Activated CD8-positive, alpha-beta memory T cell treated with anti-CD3 and anti-CD28 coated beads, Interleukin-2, amount 50 U/mL, for 1 hour (primary cell): ENCODE data around the gene DUSP9.
"Not testable (repeated sequence)": the region's sequence is repeated elsewhere in the genome, so short reads cannot be mapped to it uniquely, and the experiment has no call there.

Source experiments
- DNase-seq: peaks from one replicate; pipeline ENCODE4 v3.0.0-alpha.2; 2020; ENCODE audit errors: extremely low read depth

Gene DUSP9, protein sequence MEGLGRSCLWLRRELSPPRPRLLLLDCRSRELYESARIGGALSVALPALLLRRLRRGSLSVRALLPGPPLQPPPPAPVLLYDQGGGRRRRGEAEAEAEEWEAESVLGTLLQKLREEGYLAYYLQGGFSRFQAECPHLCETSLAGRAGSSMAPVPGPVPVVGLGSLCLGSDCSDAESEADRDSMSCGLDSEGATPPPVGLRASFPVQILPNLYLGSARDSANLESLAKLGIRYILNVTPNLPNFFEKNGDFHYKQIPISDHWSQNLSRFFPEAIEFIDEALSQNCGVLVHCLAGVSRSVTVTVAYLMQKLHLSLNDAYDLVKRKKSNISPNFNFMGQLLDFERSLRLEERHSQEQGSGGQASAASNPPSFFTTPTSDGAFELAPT

GRCh38 chrX:153646620-153647373 is at the start of gene DUSP9:
DUSP9 (plus strand) TSS chrX:153647203; CDS start chrX:153647954, 751 bp downstream.
- DNase-seq = no peak

DNA sequence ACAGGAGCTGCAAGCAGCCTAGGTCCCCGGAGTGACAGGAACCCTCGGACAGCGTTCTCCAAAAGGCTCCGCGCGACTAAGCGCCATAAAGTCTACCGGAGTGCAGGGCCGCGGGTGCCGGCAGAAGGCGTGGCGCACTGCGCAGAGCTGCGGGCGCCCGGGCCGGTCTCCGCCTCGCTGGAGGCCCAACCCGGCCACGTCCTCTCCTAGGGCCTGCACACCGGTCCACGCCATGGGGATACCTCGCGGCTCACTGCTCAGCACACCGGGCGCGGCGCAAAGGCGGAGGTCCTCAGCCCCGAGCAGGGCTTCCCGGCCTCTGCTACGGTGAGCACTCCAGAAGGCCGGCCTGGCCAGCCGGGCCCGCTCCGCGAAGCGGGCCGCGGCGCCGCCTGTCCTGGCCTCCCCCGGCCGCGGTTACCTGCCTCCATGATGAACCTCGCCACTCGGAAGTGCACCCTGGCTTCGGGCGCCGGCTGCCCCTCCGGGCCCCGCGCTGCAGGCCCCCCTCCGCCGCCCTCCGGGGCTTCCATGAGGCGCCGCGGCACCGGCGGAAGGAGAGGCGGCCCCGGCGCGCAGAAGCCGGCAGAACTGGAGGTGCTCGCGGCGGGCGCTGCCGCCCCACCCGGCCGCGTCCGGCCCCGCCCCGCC is 48.3 kb upstream of the DUSP9 start, which contains the start of gene CCNQ:
Gene CCNQ, minus strand, starts transcription at position 599 of the 651 bp plus-strand sequence. Its CDS starts 66 bp downstream, at position 533.
- DNase-seq = no peak

DNA sequence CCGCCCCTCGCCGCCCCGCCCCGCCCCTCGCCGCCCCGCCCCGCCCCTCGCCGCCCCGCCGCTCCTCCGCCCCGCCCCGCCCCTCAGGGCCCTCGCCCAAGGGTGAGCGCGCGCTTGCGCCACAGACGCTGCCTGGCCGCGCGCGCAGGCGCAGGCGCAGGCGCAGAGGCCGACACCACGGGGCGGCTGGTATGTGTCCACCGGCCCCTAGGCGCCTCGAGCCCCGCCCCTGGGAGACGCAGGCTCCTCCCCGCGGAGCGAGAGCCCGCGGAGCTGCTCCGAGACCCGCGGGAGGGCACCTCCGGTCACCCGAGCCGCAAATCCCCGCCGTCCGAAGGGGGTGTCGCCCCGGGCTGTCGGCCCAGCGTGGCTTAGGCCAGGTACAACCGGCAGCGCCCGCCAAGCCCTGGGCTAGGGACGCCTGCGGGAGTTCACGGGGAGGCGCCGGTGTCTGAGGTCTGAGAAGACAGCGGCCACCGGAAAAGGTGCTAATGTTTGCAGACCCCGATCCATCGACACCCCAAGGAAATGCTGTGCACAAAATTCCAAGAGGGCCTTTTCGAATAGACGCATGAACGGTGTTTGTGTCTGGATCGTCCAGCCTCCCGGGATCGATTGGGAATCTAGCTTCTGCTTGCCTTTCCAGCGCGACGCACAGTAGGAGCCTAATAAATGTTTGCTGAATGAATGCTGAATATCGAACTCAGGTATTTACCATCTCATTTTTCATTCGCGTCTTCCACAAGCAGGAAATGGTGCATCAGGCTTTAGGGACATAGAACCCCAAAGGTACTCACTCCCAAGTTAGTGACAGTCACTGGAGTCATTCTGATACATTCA is 47.6 kb upstream of the DUSP9 start:
- DNase-seq = peak; percentile 52

DNA sequence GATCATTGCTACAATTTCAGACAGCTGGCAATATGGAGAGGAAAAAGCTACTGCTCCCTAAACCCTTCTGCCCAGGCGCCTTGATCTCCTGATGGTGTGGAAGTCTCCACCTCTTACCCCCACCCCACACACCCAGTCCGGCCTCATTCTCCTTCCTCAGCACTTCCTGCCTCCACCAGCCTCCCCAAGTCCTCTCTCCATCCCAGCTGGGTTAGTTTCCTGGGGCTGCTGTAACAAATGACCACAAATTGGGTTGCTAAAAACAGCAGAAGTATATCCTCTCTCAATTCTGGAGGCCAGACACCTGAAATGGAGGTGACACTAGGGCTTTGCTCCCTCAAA is 47.0 kb upstream of the DUSP9 start:
- no peak for DNase-seq

DNA sequence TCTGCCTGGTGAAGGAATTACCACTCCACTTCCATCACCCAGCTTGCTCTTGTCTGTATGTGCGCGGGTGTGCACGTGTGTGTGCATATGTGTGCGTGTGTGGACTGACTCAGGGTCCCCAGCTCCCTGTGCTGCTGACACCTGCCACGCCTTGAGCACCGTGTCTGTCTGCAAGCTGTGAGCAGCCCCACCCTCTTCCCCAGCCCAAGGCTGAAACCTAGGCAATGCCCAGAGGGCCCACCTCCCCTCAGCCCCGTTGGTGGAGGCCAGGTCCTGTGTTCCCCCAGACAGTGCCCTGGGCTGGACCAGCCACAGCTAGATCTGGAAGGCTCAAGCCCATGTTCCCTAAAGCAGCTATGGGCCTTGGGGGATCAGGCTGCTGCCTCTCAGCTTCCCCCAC is 46.1 kb upstream of the DUSP9 start:
- DNase-seq = no peak

GRCh38 chrX:153601511-153602110 is 45.4 kb upstream of the DUSP9 start:
- no peak for DNase-seq

- DNase-seq = no peak
Observed at GRCh38 chrX:153602601-153603000, 44.4 kb upstream of the DUSP9 start.

DNA sequence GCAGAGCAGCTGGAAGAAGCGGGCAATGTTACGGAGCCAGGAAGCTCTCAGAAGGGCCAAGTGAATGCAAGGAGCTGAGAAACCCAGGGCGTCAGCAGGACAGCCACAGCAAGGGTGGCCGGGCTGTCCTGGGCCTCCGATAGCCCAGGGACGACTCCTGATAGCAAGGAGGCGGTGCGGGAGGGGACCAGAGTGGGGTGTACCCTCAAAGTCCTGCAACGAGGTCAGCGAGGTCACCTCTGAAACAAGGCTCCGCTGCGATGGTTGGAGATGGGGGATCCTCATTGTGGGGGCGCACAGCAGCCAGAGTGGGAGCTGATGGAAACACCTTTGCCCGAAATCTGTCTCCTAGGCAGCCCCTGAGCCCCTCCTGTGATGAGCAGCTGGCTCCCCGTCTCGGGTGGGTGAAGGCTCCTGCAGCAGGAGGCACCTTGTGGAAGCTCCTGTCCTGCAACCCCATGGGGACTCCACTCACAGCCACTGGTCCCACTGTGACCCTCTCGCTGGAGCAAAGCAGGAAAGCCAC is 43.8 kb upstream of the DUSP9 start:
- DNase-seq = no peak

GRCh38 chrX:153604666-153605380 is 42.2 kb upstream of the DUSP9 start:
- not testable (repeated sequence) for DNase-seq

DNA sequence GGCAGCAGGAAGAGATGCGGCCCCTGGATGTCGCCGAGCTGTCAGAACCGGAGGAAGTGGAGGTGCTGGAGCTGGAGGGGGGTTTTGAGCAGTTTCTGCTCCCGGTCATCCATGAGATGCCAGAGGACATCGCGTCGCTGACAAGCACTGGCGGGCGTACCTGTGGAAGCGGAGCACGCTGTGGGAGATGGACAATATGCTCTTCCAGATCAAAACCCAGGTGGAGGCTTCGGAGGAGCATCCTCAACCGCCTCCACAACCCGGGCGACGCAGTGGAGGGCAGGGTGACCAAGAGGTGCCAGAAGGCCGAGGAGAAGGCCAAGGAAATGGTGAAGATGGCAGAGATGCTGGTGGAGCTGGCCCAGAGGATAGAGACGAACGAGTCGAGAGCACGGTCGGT is 40.5 kb upstream of the DUSP9 start:
- no peak for DNase-seq

DNA sequence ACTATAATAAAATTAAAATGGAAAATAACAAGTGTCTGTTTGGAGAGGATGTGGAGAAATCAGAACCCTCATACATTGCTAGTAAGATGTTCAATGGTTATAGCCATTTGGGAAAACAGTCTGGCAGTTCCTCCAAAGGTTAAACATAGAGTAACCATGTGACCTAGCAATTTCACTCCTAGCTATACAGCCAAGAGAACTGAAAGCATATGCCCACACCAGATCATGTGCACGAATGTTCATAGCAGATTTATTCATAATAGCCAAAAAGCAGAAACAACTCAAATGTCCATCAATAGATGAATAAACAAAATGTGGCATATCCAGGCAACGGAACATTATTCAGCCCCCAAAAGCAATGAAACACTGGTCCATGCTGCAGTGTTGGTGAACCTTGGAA is 38.6 kb upstream of the DUSP9 start:
- no peak for DNase-seq

- no peak for DNase-seq
Observed at GRCh38 chrX:153608806-153609205, 38.2 kb upstream of the DUSP9 start.

DNA sequence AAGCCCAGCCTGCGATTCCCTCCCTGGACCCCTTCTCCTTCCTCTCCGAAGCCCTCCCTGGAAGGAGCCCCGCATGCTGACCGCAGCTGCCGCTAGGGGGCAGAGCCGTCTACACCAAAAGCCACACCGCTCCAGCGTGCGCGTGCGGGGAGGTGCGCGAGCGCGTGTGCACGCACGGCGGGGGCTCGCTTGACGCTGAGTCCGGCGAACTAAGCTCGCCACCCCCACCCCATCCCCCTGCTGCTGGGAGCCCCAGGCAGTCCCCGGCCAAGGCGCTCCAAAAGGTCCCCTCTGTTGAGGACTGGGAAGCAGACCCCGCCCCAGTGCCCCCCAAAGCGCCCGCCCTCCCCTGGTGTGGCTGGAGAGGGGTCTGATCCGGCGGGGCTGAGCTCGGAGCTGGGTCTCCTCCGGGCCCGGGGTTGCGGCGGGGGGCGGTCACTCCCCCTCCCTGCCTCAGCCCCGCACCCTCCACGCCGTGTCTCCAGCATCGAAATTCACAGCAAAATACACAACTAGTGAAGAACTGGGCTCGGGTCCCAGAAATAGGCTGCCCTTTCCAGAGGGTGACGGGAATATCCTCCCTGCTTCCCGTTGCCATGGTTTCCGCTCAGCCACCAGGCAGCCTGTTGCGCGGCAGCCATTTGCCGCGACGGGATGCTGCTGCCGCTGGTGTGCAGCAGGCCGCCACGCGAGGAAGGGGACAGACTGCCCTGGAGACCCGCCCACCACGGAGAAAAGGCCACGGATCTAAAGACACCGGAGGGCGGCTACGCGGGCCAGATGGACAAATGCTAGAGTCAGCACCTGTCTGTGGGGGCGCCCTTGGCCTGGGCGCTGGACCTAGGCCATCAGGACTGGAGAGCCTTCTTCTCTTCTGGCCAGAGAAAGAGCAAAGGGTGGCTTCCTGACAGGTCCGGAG is 36.8 kb upstream of the DUSP9 start:
- DNase-seq = peak; percentile 26

DNA sequence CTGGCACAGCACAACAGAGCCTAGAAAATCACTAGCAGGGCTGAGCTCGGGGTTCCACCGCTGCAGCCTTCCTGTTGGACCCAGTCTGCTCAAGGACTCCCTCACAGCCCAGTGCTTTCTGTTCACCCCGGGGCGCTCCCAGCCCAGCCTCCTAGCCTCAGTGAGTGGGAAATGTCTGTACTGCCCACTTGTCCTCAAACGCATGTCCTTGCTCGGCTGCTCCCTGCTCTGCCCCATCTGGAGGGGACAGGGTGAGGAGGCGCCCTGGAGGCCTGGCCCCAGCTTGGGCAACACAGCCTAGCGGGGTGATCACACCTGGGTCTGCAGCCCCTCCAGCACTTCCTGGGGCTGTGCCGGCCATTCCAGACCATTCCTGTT is 36.2 kb upstream of the DUSP9 start:
- DNase-seq = no peak

- no peak for DNase-seq
Observed at GRCh38 chrX:153611298-153612095, 35.5 kb upstream of the DUSP9 start.

- no peak for DNase-seq
Observed at GRCh38 chrX:153612413-153612812, 34.6 kb upstream of the DUSP9 start.

- no peak for DNase-seq
Observed at GRCh38 chrX:153614818-153615217, 32.2 kb upstream of the DUSP9 start.

DNA sequence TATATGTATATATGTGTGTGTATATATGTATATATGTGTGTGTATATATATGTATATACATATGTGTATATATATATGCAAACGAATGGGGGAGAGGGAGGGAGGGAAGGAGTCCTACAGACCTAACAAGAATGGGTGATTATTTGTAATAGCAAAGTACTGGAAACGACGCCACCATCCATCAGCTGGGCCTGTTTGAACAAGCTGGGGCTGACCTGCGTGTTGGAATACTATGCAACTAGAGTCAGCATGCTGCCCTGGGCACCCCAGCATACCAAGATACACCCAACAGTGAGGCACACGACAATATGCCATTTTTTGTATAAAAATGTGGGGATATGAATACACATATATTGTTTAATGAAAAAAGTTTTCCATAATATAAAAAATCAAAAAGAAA is 26.4 kb upstream of the DUSP9 start:
- no peak for DNase-seq
